Measurements from ENCODE around the gene C6orf52.

- TF ChIP-seq CTCF (tag by site-specific recombination; IDR thresholded peaks at IDR 0.05) = no peak
- no peak for TF ChIP-seq ZNF433 (tag by site-specific recombination; IDR thresholded peaks at IDR 0.05; ENCODE audit: low read depth)
- no peak for TF ChIP-seq YY1 (tag by site-specific recombination; IDR thresholded peaks at IDR 0.05)
- no peak for TF ChIP-seq GLIS1 (tag by site-specific recombination; IDR thresholded peaks at IDR 0.05)
- no peak for TF ChIP-seq REPIN1 (tag by site-specific recombination; IDR thresholded peaks at IDR 0.05; ENCODE audit: low read depth)
- no peak for TF ChIP-seq ZNF266 (tag by site-specific recombination; IDR thresholded peaks at IDR 0.05; ENCODE audit: low read depth)
- TF ChIP-seq ZNF221 (tag by site-specific recombination; IDR thresholded peaks at IDR 0.05; ENCODE audit: borderline replicate concordance) = no peak
These were observed 12.6 kb downstream of the C6orf52 start for GRCh38 chr6:10681795-10682194.
